Mononuclear cell (primary cell): ENCODE results near the gene PCDHGC5. TPM values are rescaled to one million over a fixed set of nuclear protein-coding genes. Genes with fewer than 3 reads are reported as not detected.

Source experiments
- H3K27me3 ChIP-seq: 2 replicates; pipeline ENCODE4 v1.6.0; 2011; ENCODE audit warnings: low read length, control low read depth; ENCODE audit not compliant: insufficient read depth
- H3K4me1 ChIP-seq: 2 replicates; pipeline ENCODE4 v1.5.1; 2011; ENCODE audit warnings: mild to moderate bottlenecking, low read length, control low read depth; ENCODE audit not compliant: insufficient read depth
- H3K4me3 ChIP-seq: 2 replicates; pipeline ENCODE4 v1.5.1; 2011; ENCODE audit warnings: mild to moderate bottlenecking, low read length, moderate library complexity
- H3K9me3 ChIP-seq: 2 replicates; pipeline ENCODE4 v1.5.1; 2011; ENCODE audit warnings: low read depth, mild to moderate bottlenecking, control low read depth, low read length
- total RNA-seq: library from RNA; depleted of rRNA; stranded (reverse); fragments of >200 nt; gene quantifications from one replicate; pipeline ENCODE4 v1.2.3, GENCODE V29; 2012

Gene PCDHGC5
- total RNA-seq, 1 donor, result not detected

DNA sequence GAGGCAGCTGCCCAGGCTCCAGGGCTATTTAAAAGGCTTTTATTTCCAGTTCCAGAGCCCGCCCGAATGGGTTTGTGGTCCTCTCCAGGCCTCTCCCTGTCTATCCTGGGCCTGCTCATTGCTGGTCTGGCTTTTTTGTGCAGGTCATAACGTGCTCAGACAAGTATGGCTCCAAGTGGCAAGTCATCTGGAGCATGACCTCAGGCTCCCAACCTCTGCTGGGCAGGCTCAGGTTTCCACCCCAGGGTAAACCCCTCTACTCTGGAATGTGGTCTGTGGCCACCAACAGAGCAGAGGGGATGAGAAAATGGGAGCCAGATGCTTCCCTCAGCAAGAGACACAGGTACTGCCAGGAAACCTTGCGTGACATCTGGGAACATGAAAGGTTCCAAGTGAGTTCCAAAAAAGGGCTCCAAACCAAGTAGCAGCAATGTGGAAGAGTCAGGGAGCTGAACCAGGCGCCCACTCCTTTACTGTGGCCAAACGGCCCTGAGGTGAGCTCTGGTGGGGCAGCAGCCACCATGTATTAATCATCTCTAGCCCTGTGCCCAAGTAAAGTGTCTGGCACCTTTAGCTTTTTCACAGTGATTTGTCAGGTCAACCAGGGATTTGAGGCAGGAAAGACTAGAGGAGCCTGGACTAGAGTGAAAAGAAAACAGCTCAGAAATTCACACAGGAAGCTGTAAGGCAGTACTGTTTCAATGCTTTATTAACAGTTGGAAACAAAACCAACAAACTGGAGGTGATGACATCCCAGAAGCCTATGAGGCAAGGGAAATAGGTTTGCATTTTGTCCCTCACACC, 25.7 kb downstream of the PCDHGC5 start:
- Histone ChIP-seq H3K4me3 (no peak overlapping the region), H3K27me3 (no peaks in the 10 kb centered on the region), H3K9me3 (no peaks in the 10 kb centered on the region), H3K4me1 (peaks cover 63% of the 10 kb centered on the region)

DNA sequence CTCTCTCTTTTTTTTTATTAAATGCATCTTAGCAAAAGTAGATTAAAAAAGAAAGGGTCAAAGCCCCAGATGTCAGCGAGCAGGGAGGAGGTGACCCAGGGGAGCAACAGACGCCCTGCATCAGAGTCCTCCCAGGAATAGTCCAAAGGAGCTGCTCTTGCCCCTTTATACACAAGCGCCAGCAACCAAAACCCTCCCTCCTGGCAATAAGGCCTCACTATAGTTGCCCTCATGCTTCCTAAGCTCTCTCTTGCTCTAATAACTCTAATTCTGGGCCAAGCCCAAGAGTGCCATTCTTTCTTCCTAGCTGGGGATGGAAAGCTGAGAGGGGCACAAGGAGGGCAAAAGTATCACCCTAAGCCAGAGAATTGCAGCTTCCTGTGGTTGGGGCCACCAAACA, 26.3 kb downstream of the PCDHGC5 start:
- Histone ChIP-seq H3K4me1 (peaks cover 68% of the 10 kb centered on the region), H3K4me3 (no peak overlapping the region), H3K9me3 (no peaks in the 10 kb centered on the region), H3K27me3 (no peaks in the 10 kb centered on the region)

DNA sequence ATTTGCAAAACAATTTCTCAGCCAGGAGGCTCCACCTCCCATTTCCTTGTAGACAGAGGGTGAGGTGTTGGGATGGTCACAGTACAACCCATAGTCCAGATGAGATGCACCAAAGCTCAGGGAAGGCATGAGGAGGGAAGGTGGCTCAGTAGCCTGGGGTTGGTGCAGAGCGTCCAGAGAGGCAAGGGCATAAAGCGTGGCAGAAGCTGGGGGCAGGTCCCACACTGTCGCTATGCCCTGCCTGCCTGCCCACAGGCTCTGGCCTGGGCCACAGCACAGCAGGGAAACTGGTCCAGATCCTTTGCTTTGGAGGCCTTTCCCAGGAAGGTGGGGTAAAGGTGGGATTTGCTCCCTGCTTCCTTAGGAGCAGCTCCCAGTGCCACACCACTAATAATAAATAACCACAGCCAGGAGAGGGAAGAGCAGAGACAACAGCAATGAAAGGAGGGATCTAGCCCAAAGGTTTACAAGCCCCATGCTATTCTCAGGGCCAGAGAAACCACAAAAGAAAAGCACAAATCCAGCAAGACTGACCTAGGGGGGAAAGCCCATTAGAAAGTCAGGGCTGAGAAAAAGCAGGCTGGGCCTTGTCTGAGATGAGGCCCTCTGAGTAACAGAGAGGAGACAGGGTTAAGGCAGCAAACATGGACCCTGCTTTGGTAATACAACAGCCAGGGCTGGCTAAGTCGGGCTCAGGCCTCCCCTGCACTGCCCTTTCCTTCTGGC, 27.2 kb downstream of the PCDHGC5 start:
- H3K9me3 ChIP-seq, result no peaks in the 10 kb centered on the region
- no peak overlapping the region for H3K4me3 ChIP-seq
- peaks cover 78% of the 10 kb centered on the region for H3K4me1 ChIP-seq
- H3K27me3 ChIP-seq, result no peaks in the 10 kb centered on the region

DNA sequence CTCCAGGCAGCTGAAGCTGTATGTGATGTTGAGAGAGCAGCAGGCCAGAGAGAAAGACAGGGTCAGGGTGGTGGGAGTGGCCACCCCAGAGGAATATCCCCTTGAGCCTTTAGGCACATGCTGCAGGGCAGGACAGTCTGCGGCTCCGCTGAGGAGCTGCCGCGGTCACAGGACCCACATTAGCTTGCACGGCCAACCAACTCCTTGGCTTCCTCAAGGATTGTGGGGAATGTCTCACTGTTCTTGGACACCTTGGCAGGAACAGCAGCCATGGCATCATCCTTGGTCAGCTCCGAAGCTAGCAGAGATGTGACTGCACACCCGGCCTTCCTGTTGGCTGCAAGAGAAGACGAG, 27.8 kb downstream of the PCDHGC5 start:
- Histone ChIP-seq H3K27me3 (no peaks in the 10 kb centered on the region), H3K4me3 (no peak overlapping the region), H3K9me3 (no peaks in the 10 kb centered on the region), H3K4me1 (peaks cover 83% of the 10 kb centered on the region)

DNA sequence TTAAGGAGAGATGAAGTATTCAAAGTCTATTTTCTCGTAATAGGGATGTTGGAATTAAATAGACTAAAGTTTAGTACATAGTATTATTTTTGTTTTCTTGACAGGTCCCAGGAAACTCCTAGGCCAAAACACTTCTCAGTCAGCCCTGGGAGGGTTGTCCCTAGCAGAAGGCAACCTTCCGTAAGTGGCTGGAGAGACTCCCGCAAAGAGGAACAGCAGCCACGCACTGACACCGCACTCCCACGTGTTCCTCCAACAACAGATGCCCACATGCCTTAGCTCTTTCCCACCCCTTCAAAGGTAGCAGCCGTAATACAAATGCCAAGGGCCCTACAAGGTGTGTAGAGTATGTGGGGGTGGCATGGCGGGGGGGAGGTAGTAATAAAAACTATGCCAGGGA, 28.4 kb downstream of the PCDHGC5 start:
- H3K4me3 ChIP-seq, result no peak overlapping the region
- no peaks in the 10 kb centered on the region for H3K9me3 ChIP-seq
- H3K4me1 ChIP-seq, result peaks cover 90% of the 10 kb centered on the region
- H3K27me3 ChIP-seq, result no peaks in the 10 kb centered on the region

DNA sequence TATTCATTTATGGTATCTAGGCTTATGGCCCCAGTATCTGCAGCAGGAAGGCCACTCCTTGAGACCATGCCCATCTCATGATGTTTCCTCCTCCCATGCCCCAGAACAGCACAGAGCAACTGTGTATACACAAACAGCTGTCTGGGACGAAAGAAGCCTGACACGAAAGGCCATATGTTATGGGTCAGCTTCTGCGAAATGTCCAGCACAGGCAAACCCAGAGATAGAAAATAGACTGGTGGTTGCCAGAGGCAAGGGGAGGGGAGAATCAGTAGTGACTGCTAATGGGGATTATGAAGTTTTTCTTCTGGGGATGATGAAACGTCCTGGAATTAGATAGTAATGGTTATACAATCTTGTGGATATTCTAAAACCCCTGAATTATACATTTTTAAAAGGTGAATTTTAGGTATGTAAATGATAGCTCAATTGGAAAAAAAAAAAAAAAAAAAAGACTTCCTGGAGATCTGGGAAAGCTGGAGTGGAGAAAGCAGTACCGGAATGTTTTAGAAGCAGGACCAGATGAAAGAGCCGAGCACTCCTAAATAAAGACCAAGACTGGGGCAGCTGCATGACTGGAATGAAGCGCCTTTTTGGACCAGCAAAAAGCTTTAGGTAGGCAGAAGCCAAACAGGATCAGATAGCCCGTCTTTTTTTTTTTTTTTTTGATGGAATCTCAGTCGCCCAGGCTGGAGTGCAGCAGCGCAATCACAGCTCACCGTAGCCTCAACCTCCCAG, 29.2 kb downstream of the PCDHGC5 start:
- H3K9me3 ChIP-seq, result no peaks in the 10 kb centered on the region
- H3K4me3 ChIP-seq, result no peak overlapping the region
- H3K27me3 ChIP-seq, result no peaks in the 10 kb centered on the region
- H3K4me1 ChIP-seq, result peaks cover 88% of the 10 kb centered on the region

DNA sequence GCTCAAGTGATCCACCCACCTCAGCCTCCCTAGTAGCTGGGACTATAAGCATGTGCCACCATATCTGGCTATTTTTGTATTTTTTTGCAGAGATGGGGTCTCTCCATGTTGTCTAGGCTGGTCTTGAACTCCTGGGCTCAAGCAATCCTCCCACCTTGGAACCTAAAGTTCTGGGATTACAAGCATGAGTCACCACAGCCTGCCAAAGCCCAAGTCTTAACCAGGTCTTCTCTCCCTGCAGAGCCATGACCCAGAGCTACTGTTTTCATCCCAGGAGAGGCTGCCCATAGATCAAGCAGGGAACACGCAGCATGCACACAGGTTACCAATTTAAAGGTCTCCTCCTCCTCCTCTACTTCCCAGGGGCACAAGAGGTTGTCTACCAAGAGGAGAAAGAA, 29.7 kb downstream of the PCDHGC5 start:
- H3K9me3 ChIP-seq, result no peaks in the 10 kb centered on the region
- H3K4me1 ChIP-seq, result peaks cover 83% of the 10 kb centered on the region
- H3K4me3 ChIP-seq, result no peak overlapping the region
- no peaks in the 10 kb centered on the region for H3K27me3 ChIP-seq

DNA sequence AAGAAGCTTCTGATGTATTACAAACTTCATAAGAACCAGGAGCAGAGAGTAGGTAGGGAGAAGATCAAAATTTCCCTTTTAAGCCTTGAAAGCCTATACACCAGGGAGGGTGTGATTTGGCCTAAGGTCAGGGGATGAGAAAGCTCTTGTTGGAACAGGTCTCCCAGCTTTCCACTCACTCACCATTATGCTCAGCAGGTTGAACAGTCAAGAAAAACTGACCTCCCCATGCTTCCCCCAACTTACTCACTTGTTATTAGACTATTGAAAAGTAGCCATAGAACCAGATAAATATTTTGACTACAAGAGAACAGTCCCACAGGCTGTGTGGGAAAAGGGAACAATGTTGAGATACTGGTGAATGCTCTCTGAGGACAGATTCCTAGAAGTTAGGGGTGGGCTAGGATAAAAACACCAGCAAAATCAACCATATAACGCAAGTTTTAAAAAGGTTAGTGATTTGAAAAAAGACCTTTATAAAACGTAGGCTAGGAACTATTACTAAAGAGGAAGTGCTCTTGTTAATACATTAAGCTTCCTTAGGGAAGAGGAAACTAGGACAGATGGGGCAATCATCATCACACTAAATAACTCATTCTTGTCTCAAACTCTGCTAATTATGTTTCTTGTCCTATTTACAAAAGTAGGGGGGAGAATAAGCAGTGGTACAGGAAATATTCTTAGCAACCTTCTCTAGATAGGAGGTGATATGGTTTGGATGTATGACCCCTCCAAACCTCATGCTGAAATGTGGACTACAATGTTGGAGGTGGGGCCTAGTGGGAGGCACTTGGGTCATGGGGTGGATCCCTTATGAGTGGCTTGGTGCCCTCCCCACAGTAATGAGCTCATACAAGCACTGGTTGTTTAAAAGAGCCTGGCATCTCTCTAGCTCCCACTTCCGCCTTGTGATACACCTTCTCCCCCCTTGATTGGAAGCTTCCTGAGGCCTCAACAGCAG, 31.0 kb downstream of the PCDHGC5 start:
- H3K9me3 ChIP-seq, result no peaks in the 10 kb centered on the region
- H3K4me3 ChIP-seq, result no peak overlapping the region
- H3K27me3 ChIP-seq, result no peaks in the 10 kb centered on the region
- peaks cover 70% of the 10 kb centered on the region for H3K4me1 ChIP-seq

DNA sequence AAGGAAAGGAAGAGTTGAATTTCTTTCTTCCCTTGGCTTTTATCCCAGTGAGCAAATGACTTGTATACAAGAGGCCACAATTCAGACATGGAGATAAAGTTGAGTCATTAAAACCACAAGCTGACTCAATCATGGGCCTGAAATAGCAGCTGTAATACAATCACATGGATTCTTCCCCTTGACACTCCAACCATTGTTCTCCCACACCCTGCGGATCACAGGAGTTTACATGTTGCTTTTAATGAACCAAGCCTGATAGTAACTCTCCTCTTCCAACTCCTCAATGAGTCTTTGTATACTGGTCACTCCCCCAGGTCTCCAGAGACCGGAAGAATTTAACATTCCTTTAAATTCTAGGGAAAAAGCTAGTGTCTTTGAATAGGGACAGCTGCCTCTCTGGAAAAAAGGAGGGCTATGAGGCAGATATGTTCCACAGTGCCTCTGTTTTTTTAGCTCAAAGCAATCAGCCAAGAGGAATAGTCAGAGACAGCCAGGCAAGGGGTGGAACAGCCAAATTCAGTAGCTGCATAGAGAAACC, 32.4 kb downstream of the PCDHGC5 start:
- no peaks in the 10 kb centered on the region for H3K9me3 ChIP-seq
- H3K27me3 ChIP-seq, result no peaks in the 10 kb centered on the region
- peaks cover 56% of the 10 kb centered on the region for H3K4me1 ChIP-seq
- no peak overlapping the region for H3K4me3 ChIP-seq

DNA sequence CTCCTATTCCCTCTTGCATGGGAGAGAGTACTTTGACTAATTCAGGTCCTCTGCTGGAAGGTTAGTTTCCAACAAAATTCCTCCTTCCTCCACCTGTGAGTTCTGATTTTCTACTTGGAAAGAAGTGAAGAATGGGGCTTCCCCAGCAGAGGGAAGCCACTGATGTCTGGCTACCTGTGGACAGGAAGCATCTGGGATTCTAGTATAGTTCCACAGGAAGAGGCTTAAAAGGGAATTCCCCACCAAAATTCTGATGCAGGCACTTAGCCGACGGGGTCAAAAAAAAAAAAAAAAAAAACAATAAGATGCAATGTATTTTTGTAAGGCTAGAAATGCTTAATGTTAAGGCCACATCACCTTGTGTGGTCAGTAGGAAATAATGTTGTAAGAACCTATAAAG, 33.4 kb downstream of the PCDHGC5 start:
- H3K4me3 ChIP-seq, result no peak overlapping the region
- H3K27me3 ChIP-seq, result no peaks in the 10 kb centered on the region
- H3K9me3 ChIP-seq, result no peaks in the 10 kb centered on the region
- peaks cover 49% of the 10 kb centered on the region for H3K4me1 ChIP-seq

DNA sequence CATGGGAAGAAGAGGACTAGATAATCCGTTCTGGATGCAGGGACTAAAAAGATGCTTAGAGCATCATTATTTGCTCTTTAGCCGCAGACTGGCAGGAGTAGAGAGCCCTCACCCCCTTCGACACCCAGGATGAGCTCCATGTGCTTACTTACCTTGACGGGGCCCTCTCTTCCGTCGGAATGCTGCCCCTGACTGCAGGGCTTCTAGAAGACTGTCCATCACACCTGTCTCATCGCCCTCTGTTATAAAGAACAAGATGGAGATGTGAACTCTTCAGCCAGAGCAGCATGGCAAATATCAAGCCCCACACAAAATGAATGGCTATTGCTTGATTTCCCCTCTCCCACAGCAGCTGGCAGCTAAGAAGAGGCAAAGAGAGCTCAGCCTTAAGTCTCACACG, 35.1 kb downstream of the PCDHGC5 start:
- H3K9me3 ChIP-seq, result no peaks in the 10 kb centered on the region
- no peak overlapping the region for H3K4me3 ChIP-seq
- peaks cover 39% of the 10 kb centered on the region for H3K4me1 ChIP-seq
- no peaks in the 10 kb centered on the region for H3K27me3 ChIP-seq

DNA sequence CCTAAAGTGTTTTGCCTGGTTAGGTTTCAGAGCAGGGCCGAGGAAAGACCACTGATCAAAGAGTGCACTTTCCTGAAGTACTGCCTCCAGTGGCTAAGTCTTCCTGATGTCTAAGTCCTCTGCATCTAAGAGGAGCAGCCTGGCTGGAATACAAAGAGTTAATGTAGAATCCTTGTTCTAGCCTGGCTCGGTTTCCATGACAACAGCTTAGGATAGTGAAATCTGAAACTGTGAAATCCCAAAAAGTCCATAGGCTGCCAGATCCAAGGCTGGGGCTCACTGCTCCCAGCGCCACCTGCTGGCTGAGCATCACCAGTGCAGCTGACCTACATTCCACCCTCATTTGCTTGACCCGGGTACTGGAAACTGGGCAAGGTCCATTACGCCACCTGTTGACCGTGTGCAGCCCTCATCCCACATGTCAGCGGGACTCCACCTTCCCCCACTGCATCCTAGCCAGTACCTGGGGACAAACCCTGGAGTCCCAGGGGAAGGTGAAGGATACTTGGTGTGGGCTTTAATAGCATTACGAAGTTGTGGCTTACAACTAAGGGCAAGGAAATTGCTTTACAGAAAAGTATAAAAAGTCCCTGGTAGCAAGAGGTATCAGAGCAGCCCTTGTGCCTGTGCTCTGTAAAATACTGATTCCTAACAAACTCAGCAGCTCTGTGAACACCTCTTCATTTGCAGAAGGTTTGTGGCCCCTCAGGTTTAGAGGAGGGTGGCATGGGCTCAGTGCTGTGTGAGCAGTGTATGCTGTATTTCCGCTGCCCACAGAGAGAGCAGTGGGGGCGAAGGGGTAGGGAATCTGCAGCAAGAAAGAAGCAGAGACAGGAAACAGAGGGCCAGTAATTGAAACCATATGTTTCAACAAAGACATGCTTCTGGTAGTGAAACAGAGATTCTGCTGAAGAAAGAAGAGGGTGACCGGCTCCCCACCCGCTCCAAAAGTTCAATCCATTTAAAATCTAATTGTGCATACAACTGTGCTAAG, 36.0 kb downstream of the PCDHGC5 start:
- Histone ChIP-seq H3K4me1 (peaks cover 30% of the 10 kb centered on the region), H3K27me3 (no peaks in the 10 kb centered on the region), H3K9me3 (no peaks in the 10 kb centered on the region), H3K4me3 (no peak overlapping the region)

DNA sequence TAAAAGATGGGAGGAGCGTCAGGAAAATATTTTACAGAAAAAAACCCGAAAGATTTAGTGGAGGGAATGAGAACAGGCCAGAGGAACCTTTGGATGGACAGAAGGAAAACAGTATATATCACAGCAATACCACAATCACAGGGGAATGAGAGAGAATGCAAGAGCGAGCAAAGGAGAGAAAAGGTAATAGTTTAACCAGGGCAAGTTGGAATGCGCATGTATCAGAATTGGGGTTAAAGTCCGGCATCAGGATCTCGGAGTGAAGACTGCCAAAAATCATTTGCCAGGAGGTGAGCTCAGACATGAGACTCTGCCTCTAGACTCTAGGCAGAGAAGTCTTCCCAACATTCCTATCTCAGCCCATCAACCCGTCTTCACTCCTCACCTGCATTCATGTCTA, 36.8 kb downstream of the PCDHGC5 start:
- no peaks in the 10 kb centered on the region for H3K27me3 ChIP-seq
- H3K4me1 ChIP-seq, result peaks cover 23% of the 10 kb centered on the region
- no peak overlapping the region for H3K4me3 ChIP-seq
- H3K9me3 ChIP-seq, result no peaks in the 10 kb centered on the region
